SK-N-SH treated with all-trans-retinoic acid at 6 μM for 48 hours (cell line): Measurements from ENCODE around the gene HYAL3.

ENCODE experiments used
- ATAC-seq: fragments of 200-7000 bp; cut with Tn5 transposase; 3 replicates; pipeline ENCODE4 v1.9.1; 2020; ENCODE audit warnings: mild to moderate bottlenecking, moderate library complexity
- ARNTL ChIP-seq: fragments of 450-650 bp; formaldehyde crosslinking; IDR thresholded peaks from 2 replicates; pipeline ENCODE4 v1.5.0; 2020; ENCODE audit warnings: low read depth, mild to moderate bottlenecking, moderate library complexity, borderline replicate concordance
- BACH2 ChIP-seq: fragments of 250-450 bp; sonication (Bioruptor Pico); IDR thresholded peaks from 2 replicates; pipeline ENCODE4 v1.9.0; 2021; ENCODE audit warnings: mild to moderate bottlenecking, borderline replicate concordance
- CREB5 ChIP-seq: fragments of 250-450 bp; sonication (Bioruptor Pico); IDR thresholded peaks from 2 replicates; pipeline ENCODE4 v1.5.1; 2020; ENCODE audit warnings: low read depth, mild to moderate bottlenecking, moderate library complexity
- CSDC2 ChIP-seq: fragments of 250-450 bp; sonication (Bioruptor Pico); IDR thresholded peaks from 2 replicates; pipeline ENCODE4 v1.5.0; 2020; ENCODE audit warnings: mild to moderate bottlenecking, moderate library complexity
- CSRNP3 ChIP-seq: fragments of 250-450 bp; sonication (Bioruptor Pico); IDR thresholded peaks from 2 replicates; pipeline ENCODE4 v1.5.1; 2021; ENCODE audit warnings: mild to moderate bottlenecking, moderate library complexity
- ESRRG ChIP-seq: fragments of 250-450 bp; sonication (Bioruptor Pico); IDR thresholded peaks from 2 replicates; pipeline ENCODE4 v1.6.1; 2021; ENCODE audit warnings: mild to moderate bottlenecking
- GLIS3 ChIP-seq: fragments of 250-450 bp; sonication (Bioruptor Pico); IDR thresholded peaks from 2 replicates; pipeline ENCODE4 v1.5.0; 2020; ENCODE audit warnings: mild to moderate bottlenecking, moderate library complexity
- ISL1 ChIP-seq: fragments of 250-450 bp; sonication (Bioruptor Pico); IDR thresholded peaks from 2 replicates; pipeline ENCODE4 v2.1.2; 2022; ENCODE audit warnings: mild to moderate bottlenecking, moderate library complexity
- OSR1 ChIP-seq: fragments of 250-450 bp; sonication (Bioruptor Pico); IDR thresholded peaks from 2 replicates; pipeline ENCODE4 v1.8.0; 2022; ENCODE audit warnings: moderate library complexity, mild to moderate bottlenecking, inconsistent platforms
- PATZ1 ChIP-seq: fragments of 250-450 bp; sonication (Bioruptor Pico); IDR thresholded peaks from 2 replicates; pipeline ENCODE4 v1.8.0; 2020; ENCODE audit warnings: mild to moderate bottlenecking, moderate library complexity, borderline replicate concordance
- PPARA ChIP-seq: fragments of 250-450 bp; sonication (Bioruptor Pico); IDR thresholded peaks from 2 replicates; pipeline ENCODE4 v1.5.0; 2020; ENCODE audit warnings: mild to moderate bottlenecking, borderline replicate concordance
- RARB ChIP-seq: fragments of 250-450 bp; sonication (Bioruptor Pico); IDR thresholded peaks from 2 replicates; pipeline ENCODE4 v1.8.0; 2021; ENCODE audit warnings: mild to moderate bottlenecking, moderate library complexity
- SNAI2 ChIP-seq: fragments of 250-450 bp; sonication (Bioruptor Pico); IDR thresholded peaks from 2 replicates; pipeline ENCODE4 v1.5.0; 2020; ENCODE audit warnings: mild to moderate bottlenecking, moderate library complexity
- TCF4 ChIP-seq: fragments of 250-450 bp; sonication (Bioruptor Pico); IDR thresholded peaks from 2 replicates; pipeline ENCODE4 v1.8.0; 2021; ENCODE audit warnings: mild to moderate bottlenecking, moderate library complexity, borderline replicate concordance
- TOX ChIP-seq: fragments of 250-450 bp; sonication (Bioruptor Pico); IDR thresholded peaks from 2 replicates; pipeline ENCODE4 v1.8.0; 2021; ENCODE audit warnings: mild to moderate bottlenecking, moderate library complexity, borderline replicate concordance
- ZC3H10 ChIP-seq: fragments of 250-450 bp; sonication (Bioruptor Pico); IDR thresholded peaks from 2 replicates; pipeline ENCODE4 v1.5.1; 2021; ENCODE audit warnings: mild to moderate bottlenecking, moderate library complexity
- ZNF70 ChIP-seq: fragments of 450-650 bp; formaldehyde crosslinking; IDR thresholded peaks from 2 replicates; pipeline ENCODE4 v1.5.0; 2020; ENCODE audit warnings: mild to moderate bottlenecking, moderate library complexity
- ZNF8 ChIP-seq: fragments of 450-650 bp; formaldehyde crosslinking; IDR thresholded peaks from 2 replicates; pipeline ENCODE4 v1.5.0; 2020; ENCODE audit warnings: mild to moderate bottlenecking, moderate library complexity
- TF ChIP-seq, protein P1 (sequence below): fragments of 250-450 bp; sonication (Bioruptor Pico); IDR thresholded peaks from 2 replicates; pipeline ENCODE4 v1.5.0; 2020; ENCODE audit warnings: mild to moderate bottlenecking, moderate library complexity

HYAL3 gene

GRCh38 chr3:50331364-50331907, 32.2 kb upstream of the HYAL3 start:
- no peak for ATAC-seq
- TF ChIP-seq ZNF70 (no peak), PPARA (CRISPR knock-in tag) (no peak), CREB5 (CRISPR knock-in tag) (no peak), GLIS3 (CRISPR knock-in tag) (no peak)

- ATAC-seq, result no peak
- TF ChIP-seq ZNF8, result no peak
- no peak for TF ChIP-seq TOX (CRISPR knock-in tag)
- no peak for TF ChIP-seq SNAI2 (CRISPR knock-in tag)
- TF ChIP-seq RARB, result no peak
Observed at GRCh38 chr3:50330330-50330729, 31.1 kb upstream of the HYAL3 start.

- TF ChIP-seq TCF4 (CRISPR knock-in tag) (0 out of 2 replicates have a peak, but pooled peaks have one; percentile 38), PATZ1 (CRISPR knock-in tag) (no peak), ZC3H10 (CRISPR knock-in tag) (no peak), ZNF70 (no peak), GLIS3 (CRISPR knock-in tag) (no peak)
Observed at GRCh38 chr3:50327943-50328691, 28.9 kb upstream of the HYAL3 start, which contains the start of gene TUSC2. TUSC2 (minus strand) TSS chr3:50328223; CDS start chr3:50328099, 124 bp downstream.

GRCh38 chr3:50327129-50327528, 27.9 kb upstream of the HYAL3 start:
- no peak for ATAC-seq
- TF ChIP-seq RARB (no peak), CSDC2 (CRISPR knock-in tag) (no peak), ZNF8 (no peak), TCF4 (CRISPR knock-in tag) (no peak)

More at GRCh38 chr3:50327943-50328691, 28.9 kb upstream of the HYAL3 start, which contains the start of gene TUSC2:
- peak; percentile 93 for ATAC-seq

GRCh38 chr3:50326182-50326541, 27.0 kb upstream of the HYAL3 start:
- TF ChIP-seq BACH2, result no peak
- TF ChIP-seq ESRRG, result no peak
- TF ChIP-seq CSRNP3 (CRISPR knock-in tag), result no peak
- TF ChIP-seq RARB, result no peak
- TF ChIP-seq ZC3H10 (CRISPR knock-in tag), result no peak
- no peak for TF ChIP-seq ZNF8
- no peak for TF ChIP-seq ISL1
- TF ChIP-seq ARNTL (CRISPR knock-in tag), result no peak
- TF ChIP-seq PPARA (CRISPR knock-in tag), result no peak
- TF ChIP-seq, protein P1, sequence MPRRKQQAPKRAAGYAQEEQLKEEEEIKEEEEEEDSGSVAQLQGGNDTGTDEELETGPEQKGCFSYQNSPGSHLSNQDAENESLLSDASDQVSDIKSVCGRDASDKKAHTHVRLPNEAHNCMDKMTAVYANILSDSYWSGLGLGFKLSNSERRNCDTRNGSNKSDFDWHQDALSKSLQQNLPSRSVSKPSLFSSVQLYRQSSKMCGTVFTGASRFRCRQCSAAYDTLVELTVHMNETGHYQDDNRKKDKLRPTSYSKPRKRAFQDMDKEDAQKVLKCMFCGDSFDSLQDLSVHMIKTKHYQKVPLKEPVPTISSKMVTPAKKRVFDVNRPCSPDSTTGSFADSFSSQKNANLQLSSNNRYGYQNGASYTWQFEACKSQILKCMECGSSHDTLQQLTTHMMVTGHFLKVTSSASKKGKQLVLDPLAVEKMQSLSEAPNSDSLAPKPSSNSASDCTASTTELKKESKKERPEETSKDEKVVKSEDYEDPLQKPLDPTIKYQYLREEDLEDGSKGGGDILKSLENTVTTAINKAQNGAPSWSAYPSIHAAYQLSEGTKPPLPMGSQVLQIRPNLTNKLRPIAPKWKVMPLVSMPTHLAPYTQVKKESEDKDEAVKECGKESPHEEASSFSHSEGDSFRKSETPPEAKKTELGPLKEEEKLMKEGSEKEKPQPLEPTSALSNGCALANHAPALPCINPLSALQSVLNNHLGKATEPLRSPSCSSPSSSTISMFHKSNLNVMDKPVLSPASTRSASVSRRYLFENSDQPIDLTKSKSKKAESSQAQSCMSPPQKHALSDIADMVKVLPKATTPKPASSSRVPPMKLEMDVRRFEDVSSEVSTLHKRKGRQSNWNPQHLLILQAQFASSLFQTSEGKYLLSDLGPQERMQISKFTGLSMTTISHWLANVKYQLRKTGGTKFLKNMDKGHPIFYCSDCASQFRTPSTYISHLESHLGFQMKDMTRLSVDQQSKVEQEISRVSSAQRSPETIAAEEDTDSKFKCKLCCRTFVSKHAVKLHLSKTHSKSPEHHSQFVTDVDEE, result no peak
- TF ChIP-seq OSR1 (CRISPR knock-in tag), result no peak
- TF ChIP-seq PATZ1 (CRISPR knock-in tag), result no peak
- no peak for TF ChIP-seq CSDC2 (CRISPR knock-in tag)
- no peak for TF ChIP-seq TOX (CRISPR knock-in tag)
- TF ChIP-seq GLIS3 (CRISPR knock-in tag), result no peak
- no peak for ATAC-seq
